ENCODE results near the gene KIAA1191.

Gene KIAA1191

GRCh38 chr5:176352116-176352878 lies 9.3 kb downstream of the KIAA1191 start:
- peaks cover 81% of the 10 kb centered on the region for H3K36me3 Mint-ChIP-seq (ENCODE audit: low read depth)
- H3K4me3 Mint-ChIP-seq: no peak overlapping the region
- peaks cover 3% of the 10 kb centered on the region for H3K27me3 Mint-ChIP-seq (ENCODE audit: low read depth, poor library complexity)
- H3K4me1 Mint-ChIP-seq: no peaks in the 10 kb centered on the region
- TF ChIP-seq CTCF (IDR thresholded peaks at IDR 0.05): no peak
- no peaks in the 10 kb centered on the region for H3K9me3 Mint-ChIP-seq
- no peak for DNase-seq
- H3K27ac Mint-ChIP-seq: peak overlapping the region; percentile 64

- Mint-ChIP-seq H3K27me3 (ENCODE audit: low read depth, poor library complexity) (peaks cover 3% of the 10 kb centered on the region), H3K4me3 (no peak overlapping the region), H3K27ac (peak overlapping the region; percentile 47), H3K36me3 (ENCODE audit: low read depth) (peaks cover 77% of the 10 kb centered on the region), H3K9me3 (no peaks in the 10 kb centered on the region), H3K4me1 (no peaks in the 10 kb centered on the region)
- TF ChIP-seq CTCF (IDR thresholded peaks at IDR 0.05): no peak
- DNase-seq: no peak
These were observed 11.1 kb downstream of the KIAA1191 start for GRCh38 chr5:176350416-176350815.

- H3K27ac Mint-ChIP-seq: no peak overlapping the region
- H3K36me3 Mint-ChIP-seq (ENCODE audit: low read depth): peaks cover 72% of the 10 kb centered on the region
These were observed 18.7 kb downstream of the KIAA1191 start for GRCh38 chr5:176342766-176343458.

GRCh38 chr5:176342158-176342483 lies 19.4 kb downstream of the KIAA1191 start:
- no peak for TF ChIP-seq CTCF (IDR thresholded peaks at IDR 0.05)
- peak overlapping the region; percentile 10 for H3K27ac Mint-ChIP-seq
- no peak overlapping the region for H3K4me3 Mint-ChIP-seq
- H3K9me3 Mint-ChIP-seq: no peaks in the 10 kb centered on the region
- no peak for DNase-seq
- H3K36me3 Mint-ChIP-seq (ENCODE audit: low read depth): peaks cover 69% of the 10 kb centered on the region
- no peaks in the 10 kb centered on the region for H3K4me1 Mint-ChIP-seq
- H3K27me3 Mint-ChIP-seq (ENCODE audit: low read depth, poor library complexity): no peaks in the 10 kb centered on the region

More at GRCh38 chr5:176342766-176343458, 18.7 kb downstream of the KIAA1191 start:
- Mint-ChIP-seq H3K4me1 (no peaks in the 10 kb centered on the region), H3K4me3 (no peak overlapping the region), H3K27me3 (ENCODE audit: low read depth, poor library complexity) (no peaks in the 10 kb centered on the region), H3K9me3 (no peaks in the 10 kb centered on the region)
- no peak for DNase-seq
- TF ChIP-seq CTCF (IDR thresholded peaks at IDR 0.05): no peak

GRCh38 chr5:176341325-176342157 lies 20.0 kb downstream of the KIAA1191 start:
- H3K27ac Mint-ChIP-seq: peak overlapping the region; percentile 10
- no peak for TF ChIP-seq CTCF (IDR thresholded peaks at IDR 0.05)
- H3K9me3 Mint-ChIP-seq: no peaks in the 10 kb centered on the region
- DNase-seq: no peak
- peaks cover 72% of the 10 kb centered on the region for H3K36me3 Mint-ChIP-seq (ENCODE audit: low read depth)
- H3K4me3 Mint-ChIP-seq: no peak overlapping the region
- no peaks in the 10 kb centered on the region for H3K4me1 Mint-ChIP-seq
- H3K27me3 Mint-ChIP-seq (ENCODE audit: low read depth, poor library complexity): no peaks in the 10 kb centered on the region

Measured in nephron progenitor cell (in vitro differentiated cells).